GM18861 (cell line): Measurements from ENCODE around the gene BRWD1.
"Not testable (repeated sequence)": the region's sequence is repeated elsewhere in the genome, so short reads cannot be mapped to it uniquely, and the experiment has no call there.

Experiments used
- ATAC-seq: cut with Tn5 transposase; IDR thresholded peaks from one replicate; pipeline ENCODE4 v1.9.1; 2021; ENCODE audit not compliant: unreplicated experiment

Gene BRWD1

DNA sequence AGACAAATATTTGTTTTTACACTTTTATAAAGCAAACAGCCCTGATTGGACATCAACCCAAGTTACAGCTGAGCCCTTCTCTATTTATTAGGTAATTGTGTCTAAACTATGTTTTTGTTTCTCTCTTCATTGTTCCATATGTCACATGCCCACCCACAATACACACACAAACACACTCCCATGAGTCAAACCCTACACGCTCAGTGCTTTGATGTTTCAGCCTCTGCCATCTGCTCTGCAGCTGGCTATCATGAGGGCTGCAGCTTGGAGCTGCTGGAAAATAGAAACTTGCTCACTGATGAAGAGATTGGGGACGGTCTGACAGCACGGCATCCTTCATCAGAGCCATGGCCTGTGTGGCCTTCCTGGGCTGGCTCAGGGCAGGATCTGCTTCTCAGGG, 171.9 kb downstream of the BRWD1 start:
- no peak for ATAC-seq

- ATAC-seq: no peak
Measured at GRCh38 chr21:39137248-39138178, 175.9 kb downstream of the BRWD1 start.

DNA sequence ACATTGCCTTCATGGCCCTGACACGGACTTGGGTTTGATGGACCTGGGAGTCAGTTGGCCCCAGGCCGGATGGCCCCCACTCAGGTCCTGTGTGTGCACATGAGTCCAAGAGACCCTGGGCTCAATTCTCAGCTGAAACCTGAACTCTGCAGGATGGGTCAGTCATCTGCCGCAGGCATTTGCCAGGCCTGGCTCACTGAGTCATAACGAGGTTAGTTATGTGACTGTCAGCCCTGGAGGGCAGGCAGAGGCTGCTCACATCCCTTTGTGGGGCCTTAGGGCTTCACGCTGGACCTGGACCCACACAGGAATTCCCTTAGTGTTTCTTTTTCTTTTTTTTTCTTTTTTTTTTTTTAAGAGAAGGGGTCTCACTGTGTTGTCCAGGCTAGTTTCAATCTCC, 176.7 kb downstream of the BRWD1 start:
- no peak for ATAC-seq

DNA sequence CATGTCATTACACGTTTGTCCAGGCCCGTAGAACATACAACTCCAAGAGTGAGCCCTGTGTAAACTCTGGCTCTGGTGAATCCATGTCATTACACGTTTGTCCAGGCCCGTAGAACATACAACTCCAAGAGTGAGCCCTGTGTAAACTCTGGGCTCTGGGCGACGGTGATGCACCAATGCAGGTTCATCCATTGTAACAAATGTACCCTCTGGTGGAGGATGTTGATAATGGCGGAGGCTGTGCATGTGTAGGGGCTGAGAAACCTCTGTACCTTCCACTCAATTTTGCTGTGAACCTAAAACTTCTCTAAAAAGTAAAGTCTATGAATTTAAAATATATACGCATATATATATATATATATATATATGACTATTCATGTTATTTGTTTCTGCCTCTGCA, 177.3 kb downstream of the BRWD1 start:
- ATAC-seq: not testable (repeated sequence)

DNA sequence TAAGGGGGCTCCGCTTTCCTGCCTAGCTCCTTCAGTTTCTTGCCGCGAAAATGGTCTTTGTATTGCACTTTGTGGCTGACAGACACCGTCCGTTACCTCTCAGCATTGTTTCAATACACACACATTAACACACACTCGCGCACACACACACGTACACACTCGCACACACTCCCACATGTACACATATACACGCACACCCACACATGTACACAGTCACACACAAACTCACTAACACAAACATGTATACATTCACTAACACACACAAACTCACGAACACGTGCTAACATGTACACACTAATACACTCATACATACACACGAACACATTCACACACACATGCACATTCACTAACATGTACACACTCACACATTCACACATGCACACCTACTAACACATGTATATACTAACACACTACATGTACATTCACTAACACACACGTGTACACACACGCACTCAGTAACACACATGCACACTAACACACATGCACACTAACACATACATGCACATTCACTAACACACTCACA, 179.1 kb downstream of the BRWD1 start:
- ATAC-seq: no peak
